ENCODE results near the gene TK1. TPM values are rescaled to one million over a fixed set of nuclear protein-coding genes. Genes with fewer than 3 reads are reported as not detected.
"Not testable (repeated sequence)": the region's sequence is repeated elsewhere in the genome, so short reads cannot be mapped to it uniquely, and the experiment has no call there.

TK1 gene
- total RNA-seq, 2 experiments from 2014 or later: 121 to 136 TPM

GRCh38 chr17:78182504-78182903 lies 4.3 kb downstream of the TK1 start:
- H3K4me3 Mint-ChIP-seq: no peak overlapping the region
- no peaks in the 10 kb centered on the region for H3K9me3 Mint-ChIP-seq
- peaks cover 59% of the 10 kb centered on the region for H3K4me1 Mint-ChIP-seq
- H3K27me3 Mint-ChIP-seq: no peaks in the 10 kb centered on the region
- CTCF ChIA-PET: interaction anchor here (0.6 to 1.9 kb wide), 6 partner anchors 11 to 622 kb away, joined by 3 to 7 read pairs (median 3); no protein-coding TSS in a partner anchor
- POLR2A ChIA-PET: interaction anchor here (0.9 kb wide), 1 partner anchor 150 kb away, joined by 10 read pairs; no protein-coding TSS in a partner anchor
- no peak overlapping the region for H3K27ac Mint-ChIP-seq
- H3K36me3 Mint-ChIP-seq (ENCODE audit: low read depth): peaks cover 46% of the 10 kb centered on the region
- no peak for DNase-seq

- Mint-ChIP-seq H3K36me3 (ENCODE audit: low read depth) (peaks cover 50% of the 10 kb centered on the region), H3K9me3 (no peaks in the 10 kb centered on the region), H3K27me3 (no peaks in the 10 kb centered on the region), H3K27ac (peak overlapping the region; percentile 66), H3K4me3 (no peak overlapping the region), H3K4me1 (peaks cover 67% of the 10 kb centered on the region)
- ChIA-PET POLR2A (no interaction called here), CTCF (interaction anchor here (1.0 kb wide), 1 partner anchor 70 kb away, joined by 3 read pairs; no protein-coding TSS in a partner anchor)
- DNase-seq: no peak
Observed at GRCh38 chr17:78180508-78180907, 6.3 kb downstream of the TK1 start.

GRCh38 chr17:78180083-78180482 lies 6.8 kb downstream of the TK1 start:
- Mint-ChIP-seq H3K36me3 (ENCODE audit: low read depth) (peaks cover 50% of the 10 kb centered on the region), H3K27me3 (no peaks in the 10 kb centered on the region), H3K9me3 (no peaks in the 10 kb centered on the region), H3K27ac (peak overlapping the region; percentile 66), H3K4me1 (peaks cover 67% of the 10 kb centered on the region), H3K4me3 (no peak overlapping the region)
- CTCF ChIA-PET: interaction anchor here (1.2 kb wide), 1 partner anchor 123 kb away, joined by 3 read pairs; no protein-coding TSS in a partner anchor
- POLR2A ChIA-PET: no interaction called here
- DNase-seq: no peak

GRCh38 chr17:78179372-78179771 lies 7.5 kb downstream of the TK1 start:
- DNase-seq: no peak
- no peaks in the 10 kb centered on the region for H3K27me3 Mint-ChIP-seq
- no peak overlapping the region for H3K27ac Mint-ChIP-seq
- peaks cover 46% of the 10 kb centered on the region for H3K36me3 Mint-ChIP-seq (ENCODE audit: low read depth)
- ChIA-PET POLR2A (interaction anchor here (0.6 kb wide), 2 partner anchors 10 to 279 kb away, joined by 3 to 10 read pairs; no protein-coding TSS in a partner anchor), CTCF (interaction anchor here (1.2 kb wide), 1 partner anchor 123 kb away, joined by 3 read pairs; no protein-coding TSS in a partner anchor)
- peaks cover 63% of the 10 kb centered on the region for H3K4me1 Mint-ChIP-seq
- H3K4me3 Mint-ChIP-seq: no peak overlapping the region
- no peaks in the 10 kb centered on the region for H3K9me3 Mint-ChIP-seq

DNA sequence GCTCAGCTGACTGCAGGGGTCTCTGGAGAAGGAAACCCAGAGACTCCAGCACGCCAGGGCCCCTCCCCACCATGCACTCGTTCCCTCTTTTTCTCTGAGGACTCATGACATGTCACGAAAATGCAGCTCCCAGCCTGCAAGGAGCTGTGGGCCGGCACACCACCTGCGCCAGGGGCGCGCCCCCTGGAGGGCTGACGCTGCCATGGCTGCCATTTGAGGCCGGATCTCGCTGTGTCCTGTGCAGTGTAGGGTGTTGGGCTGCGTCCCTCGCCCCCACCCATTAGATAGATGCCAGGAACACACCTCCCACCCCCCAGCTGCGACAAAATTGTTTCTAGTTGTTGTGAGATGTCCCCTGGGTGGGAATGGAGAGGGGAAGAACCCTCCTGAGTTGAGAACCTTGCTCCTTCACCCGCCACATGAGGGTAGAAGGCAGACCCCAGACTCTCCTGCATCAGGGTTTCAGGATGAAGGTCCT lies 10.3 kb downstream of the TK1 start:
- CTCF ChIA-PET: interaction anchor here (0.6 to 2.8 kb wide), 24 partner anchors 10 to 590 kb away, joined by 3 to 17 read pairs (median 5); partner anchors contain the start of genes AFMID and TK1
- H3K4me1 Mint-ChIP-seq: peaks cover 71% of the 10 kb centered on the region
- H3K27ac Mint-ChIP-seq: no peak overlapping the region

DNA sequence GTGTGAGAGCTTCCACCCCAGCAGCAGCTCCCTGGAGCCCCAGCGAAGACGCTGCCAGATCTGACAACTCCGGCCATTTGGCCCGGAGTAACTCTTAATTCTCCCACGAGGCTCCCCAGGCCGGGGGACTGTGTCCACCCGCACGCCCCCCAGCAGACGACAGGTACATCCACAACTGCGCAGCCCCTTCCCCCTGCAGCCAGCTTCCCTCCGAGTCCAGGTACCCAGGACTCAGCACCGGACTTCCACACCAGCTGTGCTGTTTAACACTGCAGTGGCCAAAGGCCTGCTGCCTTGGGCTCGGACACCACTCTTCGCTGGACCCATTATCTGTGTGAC lies 11.2 kb downstream of the TK1 start:
- no peak overlapping the region for H3K4me3 Mint-ChIP-seq
- peaks cover 72% of the 10 kb centered on the region for H3K4me1 Mint-ChIP-seq
- peaks cover 46% of the 10 kb centered on the region for H3K36me3 Mint-ChIP-seq (ENCODE audit: low read depth)
- DNase-seq: no peak
- peak overlapping the region; percentile 50 for H3K27ac Mint-ChIP-seq
- CTCF ChIA-PET: interaction anchor here (0.8 to 2.8 kb wide), 11 partner anchors 9 to 91 kb away, joined by 3 to 17 read pairs (median 7); partner anchors contain the start of genes AFMID and TK1
- POLR2A ChIA-PET: no interaction called here
- H3K27me3 Mint-ChIP-seq: no peaks in the 10 kb centered on the region
- H3K9me3 Mint-ChIP-seq: no peaks in the 10 kb centered on the region

More for the DNA sequence above, 10.3 kb downstream of the TK1 start:
- peak; percentile 78 for DNase-seq
- POLR2A ChIA-PET: no interaction called here
- Mint-ChIP-seq H3K27me3 (no peaks in the 10 kb centered on the region), H3K9me3 (no peaks in the 10 kb centered on the region), H3K36me3 (ENCODE audit: low read depth) (peaks cover 48% of the 10 kb centered on the region), H3K4me3 (no peak overlapping the region)

GRCh38 chr17:78174870-78175642 lies 11.8 kb downstream of the TK1 start:
- Mint-ChIP-seq H3K36me3 (ENCODE audit: low read depth) (peaks cover 41% of the 10 kb centered on the region), H3K9me3 (no peaks in the 10 kb centered on the region), H3K4me3 (no peak overlapping the region), H3K4me1 (peaks cover 69% of the 10 kb centered on the region), H3K27me3 (no peaks in the 10 kb centered on the region), H3K27ac (no peak overlapping the region)
- no peak for DNase-seq
- ChIA-PET CTCF (interaction anchor here (0.6 to 2.8 kb wide), 7 partner anchors 9 to 629 kb away, joined by 3 to 15 read pairs (median 4); no protein-coding TSS in a partner anchor), POLR2A (no interaction called here)

GRCh38 chr17:78174346-78174869 lies 12.4 kb downstream of the TK1 start:
- no peak for DNase-seq
- Mint-ChIP-seq H3K36me3 (ENCODE audit: low read depth) (peaks cover 38% of the 10 kb centered on the region), H3K4me3 (no peak overlapping the region), H3K27me3 (no peaks in the 10 kb centered on the region), H3K9me3 (no peaks in the 10 kb centered on the region), H3K4me1 (peaks cover 68% of the 10 kb centered on the region), H3K27ac (peak overlapping the region; percentile 92)
- ChIA-PET CTCF (interaction anchor here (0.6 to 1.2 kb wide), 2 partner anchors 9 to 630 kb away, joined by 3 to 4 read pairs; no protein-coding TSS in a partner anchor), POLR2A (interaction anchor here (0.7 kb wide), 1 partner anchor 34 kb away, joined by 8 read pairs; no protein-coding TSS in a partner anchor)

- peaks cover 64% of the 10 kb centered on the region for H3K4me1 Mint-ChIP-seq
- CTCF ChIA-PET: no interaction called here
- peak overlapping the region; percentile 15 for H3K4me3 Mint-ChIP-seq
- H3K27me3 Mint-ChIP-seq: no peaks in the 10 kb centered on the region
- POLR2A ChIA-PET: interaction anchor here (0.7 kb wide), 1 partner anchor 526 kb away, joined by 3 read pairs; no protein-coding TSS in a partner anchor
- peaks cover 30% of the 10 kb centered on the region for H3K36me3 Mint-ChIP-seq (ENCODE audit: low read depth)
- H3K9me3 Mint-ChIP-seq: no peaks in the 10 kb centered on the region
- peak; percentile 44 for DNase-seq
- H3K27ac Mint-ChIP-seq: peak overlapping the region; percentile 92
Observed at GRCh38 chr17:78173097-78173715, 13.6 kb downstream of the TK1 start.

GRCh38 chr17:78172249-78173051 lies 14.4 kb downstream of the TK1 start:
- Mint-ChIP-seq H3K9me3 (no peaks in the 10 kb centered on the region), H3K4me1 (peaks cover 67% of the 10 kb centered on the region), H3K4me3 (no peak overlapping the region), H3K27ac (peak overlapping the region; percentile 92), H3K36me3 (ENCODE audit: low read depth) (peaks cover 30% of the 10 kb centered on the region), H3K27me3 (no peaks in the 10 kb centered on the region)
- no peak for DNase-seq
- CTCF ChIA-PET: interaction anchor here (0.6 kb wide), 1 partner anchor 56 kb away, joined by 3 read pairs; no protein-coding TSS in a partner anchor
- POLR2A ChIA-PET: interaction anchor here (0.6 to 0.7 kb wide), 2 partner anchors 13 to 525 kb away, joined by 3 read pairs; no protein-coding TSS in a partner anchor

DNA sequence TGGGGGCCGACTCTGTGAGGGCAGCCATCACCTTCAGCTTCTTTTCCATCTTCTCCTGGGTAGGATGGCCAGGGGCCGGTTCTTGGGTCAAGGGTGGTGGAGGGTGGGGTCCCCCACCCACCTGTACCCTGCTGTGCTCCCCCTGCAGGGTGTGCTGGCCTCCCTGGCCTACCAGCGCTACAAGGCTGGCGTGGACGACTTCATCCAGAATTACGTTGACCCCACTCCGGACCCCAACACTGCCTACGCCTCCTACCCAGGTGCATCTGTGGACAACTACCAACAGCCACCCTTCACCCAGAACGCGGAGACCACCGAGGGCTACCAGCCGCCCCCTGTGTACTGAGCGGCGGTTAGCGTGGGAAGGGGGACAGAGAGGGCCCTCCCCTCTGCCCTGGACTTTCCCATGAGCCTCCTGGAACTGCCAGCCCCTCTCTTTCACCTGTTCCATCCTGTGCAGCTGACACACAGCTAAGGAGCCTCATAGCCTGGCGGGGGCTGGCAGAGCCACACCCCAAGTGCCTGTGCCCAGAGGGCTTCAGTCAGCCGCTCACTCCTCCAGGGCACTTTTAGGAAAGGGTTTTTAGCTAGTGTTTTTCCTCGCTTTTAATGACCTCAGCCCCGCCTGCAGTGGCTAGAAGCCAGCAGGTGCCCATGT lies 15.1 kb downstream of the TK1 start:
- peaks cover 30% of the 10 kb centered on the region for H3K36me3 Mint-ChIP-seq (ENCODE audit: low read depth)
- H3K4me1 Mint-ChIP-seq: peaks cover 62% of the 10 kb centered on the region
- not testable (repeated sequence) for H3K27me3 Mint-ChIP-seq, DNase-seq, H3K27ac Mint-ChIP-seq, H3K4me3 Mint-ChIP-seq, H3K9me3 Mint-ChIP-seq
- CTCF ChIA-PET: interaction anchor here (0.5 to 0.6 kb wide), 2 partner anchors 10 to 87 kb away, joined by 3 read pairs; no protein-coding TSS in a partner anchor
- POLR2A ChIA-PET: interaction anchor here (0.6 kb wide), 1 partner anchor 14 kb away, joined by 3 read pairs; no protein-coding TSS in a partner anchor

Measured in activated CD4-positive, alpha-beta T cell treated with anti-CD3 and anti-CD28 coated beads, Interleukin-2, amount 10 ng/mL, durations not matched to agents 7 days and 5 days (primary cell).